ENCODE data around the gene FOXD4L5. TPM values are rescaled to one million over a fixed set of nuclear protein-coding genes. Genes with fewer than 3 reads are reported as not detected.
"Not testable (repeated sequence)": the region's sequence is repeated elsewhere in the genome, so short reads cannot be mapped to it uniquely, and the experiment has no call there.

FOXD4L5 gene
- under 1 TPM in 1 of 2 donors, not detected in 1; 0.08 TPM for total RNA-seq

- H3K4me1 ChIP-seq; DNase-seq; H3K4me3 ChIP-seq; H3K36me3 ChIP-seq; H3K9me3 ChIP-seq; H3K9ac ChIP-seq (ENCODE audit: low read depth in 2 of 2, low read length in 2 of 2); H3K27ac ChIP-seq; intact Hi-C loops (cut with DNase I); H3K27me3 ChIP-seq: not testable (repeated sequence)
These were observed at the start of gene FOXD4L5 for GRCh38 chr9:65285109-65285508. TSS of gene FOXD4L5 (minus strand) at chr9:65285209. CDS start at chr9:65284377, 832 bp downstream.

- intact Hi-C loops (cut with DNase I); H3K9me3 ChIP-seq; H3K27ac ChIP-seq; H3K27me3 ChIP-seq; H3K4me3 ChIP-seq; H3K4me1 ChIP-seq; H3K36me3 ChIP-seq; H3K9ac ChIP-seq (ENCODE audit: low read depth in 2 of 2, low read length in 2 of 2): not testable (repeated sequence)
- peak; percentile 2 for DNase-seq
These were observed 1.1 kb downstream of the FOXD4L5 start for GRCh38 chr9:65283943-65284342.

- intact Hi-C loops (cut with DNase I); H3K9ac ChIP-seq (ENCODE audit: low read depth in 2 of 2, low read length in 2 of 2); H3K4me3 ChIP-seq; H3K9me3 ChIP-seq; H3K36me3 ChIP-seq; H3K27me3 ChIP-seq; DNase-seq; H3K4me1 ChIP-seq; H3K27ac ChIP-seq: not testable (repeated sequence)
These were observed 2.0 kb downstream of the FOXD4L5 start for GRCh38 chr9:65282976-65283375.
